IPS-15b (cell line): Measurements from ENCODE around the gene GREB1L.

ENCODE experiments used
- H3K27me3 ChIP-seq: one replicate; pipeline ENCODE4 v1.6.1; 2013; ENCODE audit warnings: low read length; ENCODE audit not compliant: control insufficient read depth, insufficient read depth
- H3K36me3 ChIP-seq: one replicate; pipeline ENCODE4 v1.6.1; 2013; ENCODE audit warnings: low read length; ENCODE audit not compliant: control insufficient read depth, insufficient read depth
- H3K4me1 ChIP-seq: one replicate; pipeline ENCODE4 v1.6.1; 2013; ENCODE audit warnings: mild to moderate bottlenecking, low read length; ENCODE audit not compliant: control insufficient read depth, insufficient read depth
- H3K4me3 ChIP-seq: one replicate; pipeline ENCODE4 v1.5.1; 2013; ENCODE audit warnings: low read depth, low read length
- H3K9ac ChIP-seq: one replicate; pipeline ENCODE4 v1.6.1; 2013; ENCODE audit warnings: low read depth, mild to moderate bottlenecking, low read length
- H3K9me3 ChIP-seq: one replicate; pipeline ENCODE4 v1.6.1; 2013; ENCODE audit warnings: mild to moderate bottlenecking, low read length; ENCODE audit not compliant: control insufficient read depth, insufficient read depth

GREB1L gene

DNA sequence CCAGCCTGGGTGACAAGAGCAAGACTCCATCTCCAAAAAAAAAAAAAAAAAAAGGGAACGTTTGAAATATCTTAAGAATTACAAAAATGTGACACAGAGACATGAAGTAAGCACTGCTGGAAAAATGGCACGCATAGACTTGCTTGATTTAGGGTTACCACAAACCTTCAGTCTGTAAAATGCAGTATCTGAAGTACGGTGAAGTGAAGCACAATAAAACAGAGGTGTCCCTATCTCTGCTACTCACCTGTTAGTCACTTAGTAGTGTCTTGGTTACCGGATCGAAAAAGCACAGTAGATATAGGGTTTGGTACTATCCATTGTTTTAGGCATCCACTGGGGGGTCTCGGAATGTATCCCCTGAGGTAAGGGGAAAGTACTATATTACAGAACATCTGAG lies 11.6 kb upstream of the GREB1L start:
- Histone ChIP-seq H3K9me3 (no peaks in the 10 kb centered on the region), H3K9ac (no peak overlapping the region), H3K4me3 (no peak overlapping the region), H3K36me3 (no peaks in the 10 kb centered on the region), H3K27me3 (no peaks in the 10 kb centered on the region), H3K4me1 (no peaks in the 10 kb centered on the region)

DNA sequence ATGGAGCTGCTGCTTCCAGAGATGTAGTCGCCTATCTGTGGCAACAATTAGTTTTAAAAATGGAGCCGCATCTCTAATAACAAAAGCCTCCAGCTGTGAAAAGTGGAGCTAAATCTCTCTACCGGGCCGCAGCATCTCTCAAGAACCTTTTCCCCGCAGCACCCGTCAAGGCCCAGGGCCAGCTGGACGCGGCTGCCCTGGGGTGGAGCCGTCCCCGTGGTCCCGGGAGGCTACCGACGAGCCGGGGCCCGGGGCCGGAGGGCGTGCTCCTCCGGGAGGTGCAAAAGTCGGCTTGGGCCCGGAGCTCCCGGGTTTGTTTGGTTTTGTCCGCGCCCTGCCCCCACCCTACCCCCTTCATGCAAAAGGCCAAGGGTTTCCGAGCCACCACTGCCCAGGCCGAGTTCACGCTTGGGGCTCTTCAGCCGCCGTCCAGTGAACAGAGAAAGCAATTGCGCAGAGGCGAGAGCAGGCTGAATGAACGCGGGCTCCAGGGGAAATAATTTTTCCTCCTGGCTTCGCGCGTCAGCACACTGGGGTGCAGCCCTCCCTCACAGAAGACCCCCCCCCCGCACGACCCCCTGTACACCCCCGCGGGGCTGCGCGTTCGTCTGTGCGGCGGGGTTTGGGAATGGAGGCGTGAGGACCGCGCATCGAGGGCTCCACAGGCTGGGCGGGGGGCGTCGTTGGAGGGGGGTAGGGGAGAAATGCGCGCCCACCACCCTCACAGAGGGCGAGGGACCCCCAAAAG lies 557 bp upstream of the GREB1L start:
- Histone ChIP-seq H3K27me3 (peaks cover 70% of the 10 kb centered on the region), H3K36me3 (no peaks in the 10 kb centered on the region), H3K4me1 (no peaks in the 10 kb centered on the region), H3K9me3 (no peaks in the 10 kb centered on the region), H3K9ac (no peak overlapping the region), H3K4me3 (peak overlapping the region; percentile 48)

GRCh38 chr18:21242780-21243401 lies 859 bp downstream of the GREB1L start:
- Histone ChIP-seq H3K4me3 (peak overlapping the region; percentile 75), H3K27me3 (peaks cover 76% of the 10 kb centered on the region), H3K4me1 (no peaks in the 10 kb centered on the region), H3K36me3 (no peaks in the 10 kb centered on the region), H3K9ac (no peak overlapping the region), H3K9me3 (no peaks in the 10 kb centered on the region)

DNA sequence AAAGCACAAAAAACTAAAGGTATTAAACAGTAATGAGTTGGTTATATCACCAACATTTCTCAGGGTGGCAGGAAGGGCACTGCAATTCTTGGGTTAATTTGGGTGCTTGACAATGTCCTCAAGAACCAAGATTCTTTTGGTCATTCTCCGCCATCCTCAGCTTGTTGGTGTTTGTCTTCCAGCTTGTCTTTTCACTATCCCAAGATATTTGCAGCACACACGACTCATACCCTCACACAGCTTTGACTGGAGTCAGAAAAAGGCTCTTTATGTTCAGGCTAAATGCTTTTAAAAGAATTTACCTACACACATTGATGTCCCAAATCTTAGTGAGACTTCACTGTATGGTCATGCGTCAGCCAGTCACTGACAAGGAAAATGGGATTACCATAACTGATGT lies 12.5 kb downstream of the GREB1L start:
- Histone ChIP-seq H3K27me3 (no peaks in the 10 kb centered on the region), H3K4me1 (no peaks in the 10 kb centered on the region), H3K36me3 (no peaks in the 10 kb centered on the region), H3K9ac (no peak overlapping the region), H3K4me3 (no peak overlapping the region), H3K9me3 (no peaks in the 10 kb centered on the region)

GRCh38 chr18:21255211-21255610 lies 13.2 kb downstream of the GREB1L start:
- Histone ChIP-seq H3K4me3 (no peak overlapping the region), H3K36me3 (no peaks in the 10 kb centered on the region), H3K9me3 (no peaks in the 10 kb centered on the region), H3K4me1 (no peaks in the 10 kb centered on the region), H3K27me3 (no peaks in the 10 kb centered on the region), H3K9ac (no peak overlapping the region)

GRCh38 chr18:21257386-21257785 lies 15.4 kb downstream of the GREB1L start:
- Histone ChIP-seq H3K4me1 (peaks cover 12% of the 10 kb centered on the region), H3K9ac (no peak overlapping the region), H3K27me3 (no peaks in the 10 kb centered on the region), H3K36me3 (no peaks in the 10 kb centered on the region), H3K9me3 (no peaks in the 10 kb centered on the region), H3K4me3 (no peak overlapping the region)

- no peak overlapping the region for H3K9ac ChIP-seq
- H3K4me3 ChIP-seq = no peak overlapping the region
- H3K27me3 ChIP-seq = no peaks in the 10 kb centered on the region
- H3K4me1 ChIP-seq = peaks cover 35% of the 10 kb centered on the region
- H3K36me3 ChIP-seq = no peaks in the 10 kb centered on the region
- no peaks in the 10 kb centered on the region for H3K9me3 ChIP-seq
These were observed 18.6 kb downstream of the GREB1L start for GRCh38 chr18:21260621-21261020.

DNA sequence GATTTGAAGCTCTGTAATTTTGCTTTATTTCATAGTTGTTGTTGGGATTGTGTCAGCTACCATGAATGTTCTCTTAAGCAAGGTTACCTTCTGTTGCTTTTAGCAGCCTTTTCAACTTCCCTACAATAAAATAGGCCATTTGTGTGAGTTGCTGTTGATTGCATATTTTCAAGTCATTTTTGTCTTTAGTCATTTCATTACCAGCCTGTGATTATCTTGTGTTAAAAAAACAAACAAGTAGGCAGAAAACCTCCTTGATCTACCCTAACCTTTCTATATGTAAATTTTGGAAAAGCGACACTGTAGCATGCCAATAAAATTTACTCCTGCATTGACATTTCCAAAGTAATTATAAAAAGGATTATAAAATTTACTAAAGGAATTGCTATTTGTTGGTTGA lies 19.3 kb downstream of the GREB1L start:
- Histone ChIP-seq H3K9ac (no peak overlapping the region), H3K4me3 (no peak overlapping the region), H3K36me3 (no peaks in the 10 kb centered on the region), H3K27me3 (no peaks in the 10 kb centered on the region), H3K4me1 (peaks cover 38% of the 10 kb centered on the region), H3K9me3 (no peaks in the 10 kb centered on the region)

DNA sequence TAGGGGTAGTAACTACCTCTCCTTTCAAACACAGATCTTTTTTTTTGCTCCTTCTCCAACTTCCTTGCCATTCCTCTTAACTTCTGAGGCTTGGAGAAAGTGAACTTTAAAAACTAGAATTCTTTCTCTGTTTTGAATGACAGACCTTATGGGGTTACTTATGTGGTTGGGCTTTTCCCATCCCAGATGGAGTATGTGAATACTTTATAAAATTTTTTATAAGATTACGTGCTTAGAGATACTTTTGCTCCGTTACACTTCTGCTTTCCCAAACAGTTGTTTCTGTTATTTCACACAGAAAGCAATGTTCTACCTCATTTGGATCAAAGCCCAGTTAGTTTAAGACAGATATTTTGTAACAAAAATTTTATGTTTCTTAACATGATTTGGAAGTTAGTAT lies 20.2 kb downstream of the GREB1L start:
- Histone ChIP-seq H3K36me3 (no peaks in the 10 kb centered on the region), H3K9me3 (no peaks in the 10 kb centered on the region), H3K27me3 (no peaks in the 10 kb centered on the region), H3K9ac (no peak overlapping the region), H3K4me3 (no peak overlapping the region), H3K4me1 (peaks cover 38% of the 10 kb centered on the region)

GRCh38 chr18:21262979-21263378 lies 20.9 kb downstream of the GREB1L start:
- H3K4me3 ChIP-seq = no peak overlapping the region
- H3K9ac ChIP-seq = no peak overlapping the region
- H3K4me1 ChIP-seq = peaks cover 38% of the 10 kb centered on the region
- H3K27me3 ChIP-seq = no peaks in the 10 kb centered on the region
- no peaks in the 10 kb centered on the region for H3K9me3 ChIP-seq
- H3K36me3 ChIP-seq = no peaks in the 10 kb centered on the region

GRCh38 chr18:21264651-21265050 lies 22.6 kb downstream of the GREB1L start:
- H3K36me3 ChIP-seq = no peaks in the 10 kb centered on the region
- H3K9me3 ChIP-seq = no peaks in the 10 kb centered on the region
- H3K27me3 ChIP-seq = no peaks in the 10 kb centered on the region
- H3K4me1 ChIP-seq = peaks cover 38% of the 10 kb centered on the region
- no peak overlapping the region for H3K4me3 ChIP-seq
- H3K9ac ChIP-seq = no peak overlapping the region

GRCh38 chr18:21265971-21266673 lies 24.1 kb downstream of the GREB1L start:
- Histone ChIP-seq H3K36me3 (no peaks in the 10 kb centered on the region), H3K4me1 (peaks cover 38% of the 10 kb centered on the region), H3K27me3 (no peaks in the 10 kb centered on the region), H3K4me3 (no peak overlapping the region), H3K9me3 (no peaks in the 10 kb centered on the region), H3K9ac (no peak overlapping the region)
